Measurements from ENCODE around the gene SLC12A5.
"Not testable (repeated sequence)": the region's sequence is repeated elsewhere in the genome, so short reads cannot be mapped to it uniquely, and the experiment has no call there.

The SLC12A5 gene

DNA sequence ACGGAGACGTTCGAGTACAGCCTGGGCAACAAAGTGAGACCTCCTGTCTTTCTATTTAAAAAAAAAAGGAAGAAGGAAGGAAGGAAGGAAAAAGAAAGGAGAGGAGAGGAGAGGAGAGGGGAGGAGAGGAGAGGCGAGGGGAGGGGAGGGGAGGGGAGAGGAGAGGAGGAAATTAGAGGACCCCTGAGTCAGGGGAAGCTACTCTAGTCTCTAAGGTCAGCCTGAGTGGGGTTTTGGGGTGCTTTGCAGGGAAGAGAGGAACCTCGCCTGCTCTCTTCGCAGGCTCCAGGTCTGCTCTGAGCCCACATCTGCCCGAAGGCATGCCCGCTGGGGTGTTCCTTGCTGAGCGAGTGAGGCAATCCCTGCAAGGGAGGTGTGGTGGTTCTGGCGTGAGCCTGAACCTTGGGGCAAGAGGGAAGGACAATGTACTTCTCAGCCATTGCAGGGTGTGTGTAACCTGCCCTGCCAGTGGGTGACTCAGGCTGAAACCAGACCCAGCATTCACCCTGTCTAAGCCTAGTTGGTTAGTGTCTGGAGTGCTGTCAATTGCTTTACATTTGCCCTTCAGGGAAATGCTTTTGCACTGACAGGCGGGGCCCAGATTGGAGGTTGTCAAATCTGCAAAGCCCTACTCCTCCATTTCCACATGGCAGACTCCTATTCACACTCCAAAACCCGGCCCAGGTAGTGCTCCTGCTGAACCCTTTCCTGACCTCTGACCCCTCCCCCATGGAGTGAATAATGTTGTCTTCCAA lies 35.6 kb upstream of the SLC12A5 start:
- no peak for DNase-seq (ENCODE audit: low spot score)
- no peak for TF ChIP-seq CTCF (IDR thresholded peaks at IDR 0.05; ENCODE audit: extremely low read depth, missing control alignments)

- no peak for TF ChIP-seq CTCF (IDR thresholded peaks at IDR 0.05; ENCODE audit: extremely low read depth, missing control alignments)
- DNase-seq (ENCODE audit: low spot score), result no peak
Observed at GRCh38 chr20:45994761-45995493, 34.1 kb upstream of the SLC12A5 start.

DNA sequence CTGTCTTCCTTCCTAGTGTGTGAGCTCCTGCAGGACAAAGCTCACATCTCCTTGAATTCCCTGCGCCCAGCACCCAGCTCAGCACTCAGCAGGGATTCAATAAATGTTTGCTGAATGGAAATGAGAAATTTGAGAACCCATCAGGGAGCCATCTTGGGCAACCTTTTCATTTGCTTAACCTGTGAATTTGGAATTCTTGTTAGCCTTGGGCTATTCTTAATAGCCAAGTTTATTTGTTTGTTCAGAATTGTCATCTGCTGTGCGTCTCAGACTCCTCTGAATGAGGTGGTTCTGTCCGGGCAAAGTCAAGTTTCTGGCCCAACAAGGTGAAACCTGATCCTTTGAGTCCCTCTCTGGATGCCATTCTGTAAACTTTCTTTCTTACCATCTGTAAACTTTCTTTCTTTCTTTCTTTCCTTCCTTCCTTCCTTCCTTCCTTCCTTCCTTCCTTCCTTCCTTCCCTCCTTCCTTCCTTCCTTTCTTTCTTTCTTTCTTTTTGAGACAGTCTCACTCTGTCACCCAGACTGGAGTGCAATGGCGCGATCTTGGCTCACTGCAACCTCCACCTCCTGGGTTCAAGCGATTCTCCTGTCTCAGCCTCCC lies 33.4 kb upstream of the SLC12A5 start:
- DNase-seq (ENCODE audit: low spot score), result not testable (repeated sequence)

GRCh38 chr20:45997187-45997586 lies 31.8 kb upstream of the SLC12A5 start:
- no peak for TF ChIP-seq CTCF (IDR thresholded peaks at IDR 0.05; ENCODE audit: extremely low read depth, missing control alignments)
- no peak for DNase-seq (ENCODE audit: low spot score)

GRCh38 chr20:45998337-45998736 lies 30.7 kb upstream of the SLC12A5 start:
- DNase-seq (ENCODE audit: low spot score), result no peak
- TF ChIP-seq CTCF (IDR thresholded peaks at IDR 0.05; ENCODE audit: extremely low read depth, missing control alignments), result no peak

DNA sequence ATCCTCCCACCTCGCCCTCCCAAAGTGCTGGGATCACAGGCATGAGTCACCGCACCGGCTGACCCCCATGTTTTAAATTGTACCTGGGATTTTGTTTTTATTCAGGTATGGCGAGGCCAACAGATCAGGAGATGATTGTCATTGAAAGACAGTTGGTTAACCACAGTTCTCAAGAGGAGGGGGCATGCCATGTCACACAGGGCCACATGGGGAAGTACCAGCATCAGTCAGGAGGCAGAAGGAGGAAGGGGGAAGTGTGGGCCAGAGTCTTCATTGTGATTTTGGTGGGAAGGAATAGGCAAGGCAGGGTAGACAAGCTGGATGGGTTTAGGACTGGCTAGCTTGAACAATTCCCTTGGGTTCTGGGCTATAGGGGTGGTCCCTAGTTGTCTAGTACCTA lies 30.3 kb upstream of the SLC12A5 start:
- no peak for DNase-seq (ENCODE audit: low spot score)

More for the DNA sequence above, 30.3 kb upstream of the SLC12A5 start:
- TF ChIP-seq CTCF (IDR thresholded peaks at IDR 0.05; ENCODE audit: extremely low read depth, missing control alignments), result no peak

Data from GM20000 (cell line).